Panc1 (cell line): ENCODE data around the gene TCF20.

ENCODE experiments used
- CTCF ChIP-seq: fragments of 450-650 bp; IDR thresholded peaks from 2 replicates; pipeline ENCODE4 v1.5.1; 2017; ENCODE audit warnings: mild to moderate bottlenecking
- REST ChIP-seq, 2 experiments: IDR thresholded peaks; 2 replicates each; pipeline ENCODE4 v1.6.1; 2011 to 2012; ENCODE audit warnings: low read depth in 2 of 2, control low read depth in 1 of 2, low read length in 1 of 2, mild to moderate bottlenecking in 1 of 2, moderate library complexity in 1 of 2; ENCODE audit not compliant: insufficient read depth in 1 of 2

- TF ChIP-seq CTCF: no peak
- TF ChIP-seq REST (IDR thresholded peaks at IDR 0.05; ENCODE audit: insufficient read depth in 1 of 2, low read depth in 2 of 2, low read length in 1 of 2): no peak
These were observed 39.4 kb upstream of the TCF20 start for GRCh38 chr22:42309865-42310264.
